Ecto neural progenitor cell (in vitro differentiated cells): ENCODE results near the gene PIGN.

Experiments
- DNase-seq: peaks from one replicate; pipeline ENCODE4 v3.0.0-alpha.2; 2018; ENCODE audit warnings: low spot score

PIGN gene, protein sequence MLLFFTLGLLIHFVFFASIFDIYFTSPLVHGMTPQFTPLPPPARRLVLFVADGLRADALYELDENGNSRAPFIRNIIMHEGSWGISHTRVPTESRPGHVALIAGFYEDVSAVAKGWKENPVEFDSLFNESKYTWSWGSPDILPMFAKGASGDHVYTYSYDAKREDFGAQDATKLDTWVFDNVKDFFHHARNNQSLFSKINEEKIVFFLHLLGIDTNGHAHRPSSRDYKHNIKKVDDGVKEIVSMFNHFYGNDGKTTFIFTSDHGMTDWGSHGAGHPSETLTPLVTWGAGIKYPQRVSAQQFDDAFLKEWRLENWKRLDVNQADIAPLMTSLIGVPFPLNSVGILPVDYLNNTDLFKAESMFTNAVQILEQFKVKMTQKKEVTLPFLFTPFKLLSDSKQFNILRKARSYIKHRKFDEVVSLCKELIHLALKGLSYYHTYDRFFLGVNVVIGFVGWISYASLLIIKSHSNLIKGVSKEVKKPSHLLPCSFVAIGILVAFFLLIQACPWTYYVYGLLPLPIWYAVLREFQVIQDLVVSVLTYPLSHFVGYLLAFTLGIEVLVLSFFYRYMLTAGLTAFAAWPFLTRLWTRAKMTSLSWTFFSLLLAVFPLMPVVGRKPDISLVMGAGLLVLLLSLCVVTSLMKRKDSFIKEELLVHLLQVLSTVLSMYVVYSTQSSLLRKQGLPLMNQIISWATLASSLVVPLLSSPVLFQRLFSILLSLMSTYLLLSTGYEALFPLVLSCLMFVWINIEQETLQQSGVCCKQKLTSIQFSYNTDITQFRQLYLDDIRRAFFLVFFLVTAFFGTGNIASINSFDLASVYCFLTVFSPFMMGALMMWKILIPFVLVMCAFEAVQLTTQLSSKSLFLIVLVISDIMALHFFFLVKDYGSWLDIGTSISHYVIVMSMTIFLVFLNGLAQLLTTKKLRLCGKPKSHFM

DNA sequence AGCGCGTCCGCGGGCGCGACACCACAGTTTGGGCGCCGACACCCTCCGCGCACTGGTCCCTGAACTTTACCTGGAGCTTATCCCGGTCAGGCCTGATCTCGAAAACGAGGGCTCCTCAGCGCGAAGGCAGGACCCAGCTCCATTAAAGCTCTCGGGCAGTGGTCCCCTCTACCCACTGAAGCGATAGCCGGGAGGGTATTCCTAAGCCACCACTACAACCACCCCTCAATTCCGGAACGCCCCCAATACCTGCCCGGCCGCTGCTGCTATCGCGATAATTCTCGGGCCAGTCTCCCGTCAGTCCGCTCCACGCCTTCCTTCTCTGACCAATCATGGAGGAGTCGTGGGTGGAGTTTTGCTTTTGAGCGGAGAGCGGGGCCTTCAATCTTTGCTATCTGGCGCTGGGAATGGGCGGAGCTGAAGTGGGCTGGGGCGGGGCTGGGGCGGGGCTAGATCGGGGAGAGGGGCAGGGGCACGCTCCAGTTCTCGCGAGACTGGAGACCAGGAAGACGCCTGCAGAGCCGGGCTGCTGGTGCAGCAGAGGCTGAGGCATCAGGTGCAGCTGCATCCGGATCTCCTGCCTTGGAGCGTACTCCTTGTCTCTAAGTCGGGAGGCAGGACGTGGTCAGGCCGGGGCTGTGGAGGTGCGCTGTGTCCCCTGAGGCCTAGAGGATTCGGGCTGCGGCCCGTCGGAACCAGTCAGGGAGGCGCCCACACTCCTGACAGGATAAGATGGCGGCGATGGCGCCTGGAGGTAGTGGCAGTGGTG lies at the start of gene PIGN, which contains the start of gene RELCH:
PIGN (minus strand) TSS at position 283 of the 769 bp plus-strand sequence. CDS start 25,703 bp downstream, outside the sequence.
RELCH (plus strand) TSS at position 482 of the 769 bp plus-strand sequence; CDS start at position 733, 251 bp downstream.
- DNase-seq = peak; percentile 97

GRCh38 chr18:62236252-62236651 lies 49.4 kb upstream of the PIGN start:
- no peak for DNase-seq

DNA sequence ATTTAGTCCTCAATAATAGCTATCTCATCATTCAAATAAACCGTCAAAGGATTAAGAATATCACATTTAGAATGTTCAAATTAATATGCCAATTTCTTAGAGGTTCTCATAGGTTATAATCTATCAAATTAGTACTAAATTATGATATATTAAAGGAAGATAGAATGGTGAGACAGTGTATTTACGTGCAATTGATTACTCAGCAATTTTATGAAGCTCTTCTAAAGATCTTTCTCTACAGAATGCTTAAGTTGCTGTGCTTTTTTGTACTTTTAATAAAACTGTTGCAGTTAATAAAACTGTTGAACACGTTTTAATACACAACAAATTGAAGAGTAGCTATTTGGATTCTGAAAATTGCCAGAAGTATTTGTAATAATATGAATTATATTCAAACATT lies 39.2 kb upstream of the PIGN start:
- no peak for DNase-seq

DNA sequence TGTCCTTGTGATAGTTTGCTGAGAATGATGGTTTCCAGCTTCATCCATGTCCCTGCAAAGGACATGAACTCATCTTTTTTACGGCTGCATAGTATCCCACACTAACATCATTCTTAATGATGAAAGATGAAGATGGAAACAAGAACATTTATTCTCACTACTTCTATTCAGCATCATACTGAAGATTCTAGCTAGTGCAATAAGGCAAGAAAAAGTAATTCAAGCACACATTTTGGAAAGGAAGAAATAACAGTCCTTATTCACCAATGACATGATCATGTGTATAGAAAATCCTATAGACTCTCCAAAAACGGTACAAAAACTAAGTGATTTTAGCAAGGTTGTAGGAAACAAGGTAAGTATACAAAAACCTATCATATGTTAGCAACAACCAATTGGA lies 37.4 kb upstream of the PIGN start:
- no peak for DNase-seq

DNA sequence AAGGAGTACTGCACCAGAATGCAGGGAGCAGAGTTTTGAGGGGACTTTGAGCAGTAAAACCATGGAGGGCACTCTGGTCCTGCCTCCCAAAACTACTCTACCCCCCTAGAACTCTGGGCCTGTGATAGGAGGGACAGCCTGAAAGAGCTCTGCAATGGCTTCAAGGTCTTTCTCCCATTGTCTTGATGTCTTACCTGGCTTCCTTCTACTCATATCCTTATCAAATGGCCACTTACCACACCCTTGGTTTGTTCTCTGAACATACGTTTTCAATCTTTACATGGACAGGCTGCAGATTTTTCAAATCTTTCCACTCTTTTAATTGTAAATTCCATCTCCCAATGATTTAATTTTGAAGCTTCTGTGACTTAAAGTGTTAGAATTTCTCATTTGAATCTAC lies 27.9 kb upstream of the PIGN start:
- DNase-seq = no peak

DNA sequence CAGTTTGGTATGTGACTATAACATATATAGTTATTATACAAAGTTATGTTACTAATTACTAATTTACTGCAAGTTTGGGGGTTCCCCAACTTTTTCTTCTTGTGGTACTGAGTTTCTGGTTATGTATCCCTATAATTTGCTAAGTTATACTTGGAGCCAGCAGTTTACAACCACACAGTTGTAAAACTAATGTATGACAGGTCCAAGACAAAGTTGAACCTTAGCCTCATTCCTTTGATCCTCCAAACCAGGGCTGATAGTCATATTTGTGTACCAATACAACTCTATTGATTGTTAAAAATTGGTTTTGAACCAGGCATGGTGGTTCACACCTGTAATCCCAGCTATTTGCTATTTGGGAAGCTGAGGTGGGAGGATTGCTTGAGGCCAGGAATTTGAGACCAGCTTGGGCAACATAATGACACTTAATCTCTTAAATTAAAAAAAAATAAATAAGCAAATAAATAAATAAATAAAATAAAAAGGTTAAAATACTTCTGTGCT lies 24.5 kb upstream of the PIGN start:
- no peak for DNase-seq

GRCh38 chr18:62210138-62210537 lies 23.3 kb upstream of the PIGN start:
- no peak for DNase-seq

GRCh38 chr18:62209046-62209445 lies 22.2 kb upstream of the PIGN start:
- DNase-seq = no peak

GRCh38 chr18:62206593-62206992 lies 19.7 kb upstream of the PIGN start:
- DNase-seq = no peak

- no peak for DNase-seq
These were observed 19.0 kb upstream of the PIGN start for GRCh38 chr18:62205824-62206223.

DNA sequence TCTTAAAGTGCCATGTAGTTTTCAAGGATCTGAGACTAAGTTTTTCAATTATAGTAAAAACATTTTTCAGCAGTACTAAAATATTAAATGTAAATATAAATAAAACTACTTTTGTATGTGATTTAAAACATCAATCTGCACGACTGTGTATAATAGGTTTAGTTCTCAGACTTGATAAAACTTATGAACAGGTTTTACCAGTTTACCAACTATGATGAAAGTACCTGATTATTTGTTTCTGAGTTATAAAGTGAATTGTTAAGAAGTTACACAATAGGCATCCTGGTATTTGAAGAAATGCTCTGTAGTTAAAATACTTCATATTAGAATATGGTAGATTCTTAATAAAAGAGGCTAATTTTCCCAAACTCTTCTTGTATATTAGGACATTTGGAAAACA lies 15.0 kb upstream of the PIGN start:
- DNase-seq = no peak

- DNase-seq = no peak
These were observed 13.5 kb upstream of the PIGN start for GRCh38 chr18:62200121-62200914.

GRCh38 chr18:62199629-62200028 lies 12.8 kb upstream of the PIGN start:
- no peak for DNase-seq

DNA sequence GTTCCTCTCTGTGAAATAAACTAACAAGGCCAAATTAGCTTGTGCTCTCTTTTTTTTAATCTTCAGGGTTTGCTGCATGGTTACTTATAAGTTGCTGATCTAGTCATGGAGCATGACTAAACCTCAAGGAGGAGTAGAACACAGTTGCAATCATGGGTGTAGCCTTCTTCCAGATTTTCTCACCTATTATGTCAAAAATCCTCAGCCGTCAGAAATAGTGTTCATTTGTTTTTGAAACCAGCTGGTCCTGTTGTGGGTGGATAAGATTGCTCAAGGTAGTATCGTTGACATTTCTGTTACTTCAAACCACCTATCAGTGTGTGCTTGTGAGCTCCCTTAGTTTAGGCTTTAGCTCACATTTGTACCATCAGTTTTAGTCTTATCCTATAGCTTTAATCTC lies 11.4 kb upstream of the PIGN start:
- DNase-seq = no peak

- no peak for DNase-seq
These were observed 10.1 kb upstream of the PIGN start for GRCh38 chr18:62196980-62197379.

GRCh38 chr18:62196079-62196478 lies 9.2 kb upstream of the PIGN start:
- DNase-seq = no peak

- no peak for DNase-seq
These were observed 2.4 kb upstream of the PIGN start for GRCh38 chr18:62189208-62189607.

DNA sequence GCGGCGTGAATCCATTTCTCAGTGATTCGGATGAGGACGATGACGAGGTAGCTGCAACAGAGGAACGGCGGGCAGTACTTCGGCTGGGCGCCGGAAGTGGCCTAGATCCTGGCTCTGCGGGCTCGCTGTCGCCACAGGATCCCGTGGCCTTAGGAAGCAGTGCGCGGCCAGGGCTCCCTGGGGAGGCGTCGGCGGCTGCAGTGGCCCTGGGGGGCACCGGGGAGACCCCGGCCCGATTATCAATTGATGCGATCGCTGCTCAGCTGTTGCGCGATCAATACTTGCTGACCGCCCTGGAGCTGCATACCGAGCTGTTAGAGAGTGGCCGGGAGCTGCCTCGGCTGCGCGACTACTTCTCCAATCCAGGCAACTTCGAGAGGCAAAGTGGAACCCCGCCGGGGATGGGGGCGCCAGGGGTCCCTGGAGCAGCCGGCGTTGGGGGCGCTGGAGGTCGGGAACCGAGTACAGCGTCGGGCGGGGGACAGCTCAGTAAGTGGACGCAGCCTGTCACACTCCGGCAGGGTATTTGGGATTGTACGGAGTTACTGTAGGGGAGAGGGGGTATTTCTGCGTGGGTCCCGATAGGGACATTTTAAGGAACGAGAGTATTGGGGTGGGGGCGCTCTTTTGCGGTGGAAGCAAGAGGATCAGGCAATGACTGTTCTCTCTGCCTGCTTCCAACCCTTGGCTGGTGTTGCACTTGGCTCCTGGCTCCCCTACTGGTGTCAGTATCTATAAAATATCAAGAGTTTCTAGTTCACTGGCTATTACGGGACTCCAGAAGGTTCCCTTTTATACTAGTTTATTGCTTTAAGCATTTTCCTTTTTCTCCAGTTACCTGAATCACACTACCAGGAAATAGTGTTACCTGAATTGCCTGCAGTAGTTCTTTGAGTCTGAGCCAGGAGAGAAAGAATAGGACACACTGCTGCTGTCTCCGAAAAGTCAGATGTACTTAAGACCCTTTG lies 971 bp upstream of the PIGN start:
- DNase-seq = peak; percentile 67

DNA sequence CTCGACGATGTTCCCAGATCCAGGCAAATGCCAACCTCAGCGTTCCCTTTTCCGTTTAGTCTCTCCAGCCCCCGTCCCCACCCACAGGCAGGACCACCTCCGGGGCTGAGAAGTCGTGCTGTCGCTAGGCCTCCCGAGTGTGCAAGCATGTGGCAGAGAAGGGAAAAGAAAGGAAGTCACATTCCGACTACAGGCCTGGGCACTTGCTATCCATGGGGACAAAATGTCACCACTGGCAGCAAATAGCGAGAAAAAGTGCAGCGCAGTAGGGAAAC lies 420 bp downstream of the PIGN start:
- DNase-seq = no peak

DNA sequence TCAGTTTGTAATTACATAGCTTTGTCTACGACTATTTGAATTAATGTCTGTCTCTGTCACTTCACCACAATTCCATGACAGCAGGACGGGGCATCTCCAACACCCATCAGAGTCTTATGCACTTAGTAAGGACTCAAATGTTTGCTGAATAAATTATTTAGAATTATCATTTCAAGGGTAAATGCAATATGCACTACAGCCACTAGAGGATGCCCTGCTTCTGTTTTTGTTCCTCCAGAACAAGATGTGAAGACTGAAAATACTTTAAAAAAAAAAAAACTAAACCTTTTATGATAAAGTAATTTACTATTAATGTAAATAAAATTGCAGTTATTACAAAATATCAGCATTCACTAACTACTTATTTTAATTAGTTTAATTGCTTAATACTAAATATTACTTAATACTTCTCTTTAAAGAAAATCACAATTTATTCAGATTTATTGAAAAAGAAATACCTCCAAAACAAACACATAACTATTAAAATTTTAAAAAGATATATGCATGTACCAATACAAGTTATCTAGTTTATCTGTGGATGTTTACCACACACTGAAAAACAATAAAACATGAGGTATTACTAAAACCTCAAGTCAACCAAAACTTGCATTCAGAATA lies 3.2 kb downstream of the PIGN start:
- DNase-seq = no peak
